GM23338 (cell line): ENCODE results near the gene CHRNA7.

Experiments used
- POLR2AphosphoS5 ChIP-seq: IDR thresholded peaks from 2 replicates; pipeline ENCODE4 v1.6.1; 2016; ENCODE audit warnings: antibody characterized with exemption, low read depth
- TF ChIP-seq, protein P1 (sequence below), 2 experiments: fragments of 200-600 bp in 1 of 2; sonication (generic) in 1 of 2; conservative IDR thresholded peaks; 2 replicates each; pipeline versions ENCODE4 v1.5.1 to v1.6.1; 2016 to 2017; ENCODE audit warnings: antibody characterized with exemption in 2 of 2, low read depth in 2 of 2, mild to moderate bottlenecking in 2 of 2, moderate library complexity in 1 of 2

DNA sequence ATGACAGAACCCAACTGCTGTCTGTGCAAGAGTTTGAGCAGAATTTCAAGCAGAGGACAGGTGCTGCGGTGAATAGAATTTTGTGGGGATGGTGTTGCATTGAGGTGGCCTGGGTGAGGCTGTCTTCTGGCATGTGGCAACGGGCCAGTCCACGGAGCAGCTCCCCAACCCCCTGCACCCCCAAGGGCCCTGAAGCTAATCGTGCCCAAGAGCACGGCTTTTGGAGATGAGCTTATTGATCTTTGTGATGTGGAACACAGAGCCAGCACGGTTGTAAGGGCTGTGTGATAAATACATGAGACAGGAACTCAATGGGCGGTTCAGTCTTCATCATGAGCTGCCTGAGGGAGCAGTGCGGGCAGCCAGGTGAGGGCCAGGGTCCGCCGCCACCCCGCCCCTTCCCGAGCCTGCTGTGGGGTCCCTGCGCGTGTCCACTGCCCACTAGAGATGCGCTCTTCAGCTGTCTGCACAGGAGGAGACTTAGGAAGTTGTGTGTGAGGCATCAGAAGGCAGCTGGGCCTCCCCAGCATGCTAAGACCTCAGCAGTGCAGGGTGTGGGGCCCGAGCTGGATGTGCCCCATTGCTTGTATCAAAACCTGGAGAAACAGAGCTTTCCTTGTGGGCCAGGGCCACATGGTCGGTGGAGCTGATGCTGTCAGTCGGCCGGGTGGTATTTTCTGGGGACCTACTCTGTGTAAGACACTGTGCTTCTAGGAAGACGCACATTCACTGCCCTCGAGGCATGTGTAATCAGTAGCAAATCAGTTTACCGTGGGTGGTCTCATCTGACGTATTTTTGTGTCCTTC lies 90.5 kb downstream of the CHRNA7 start:
- TF ChIP-seq, protein P1, sequence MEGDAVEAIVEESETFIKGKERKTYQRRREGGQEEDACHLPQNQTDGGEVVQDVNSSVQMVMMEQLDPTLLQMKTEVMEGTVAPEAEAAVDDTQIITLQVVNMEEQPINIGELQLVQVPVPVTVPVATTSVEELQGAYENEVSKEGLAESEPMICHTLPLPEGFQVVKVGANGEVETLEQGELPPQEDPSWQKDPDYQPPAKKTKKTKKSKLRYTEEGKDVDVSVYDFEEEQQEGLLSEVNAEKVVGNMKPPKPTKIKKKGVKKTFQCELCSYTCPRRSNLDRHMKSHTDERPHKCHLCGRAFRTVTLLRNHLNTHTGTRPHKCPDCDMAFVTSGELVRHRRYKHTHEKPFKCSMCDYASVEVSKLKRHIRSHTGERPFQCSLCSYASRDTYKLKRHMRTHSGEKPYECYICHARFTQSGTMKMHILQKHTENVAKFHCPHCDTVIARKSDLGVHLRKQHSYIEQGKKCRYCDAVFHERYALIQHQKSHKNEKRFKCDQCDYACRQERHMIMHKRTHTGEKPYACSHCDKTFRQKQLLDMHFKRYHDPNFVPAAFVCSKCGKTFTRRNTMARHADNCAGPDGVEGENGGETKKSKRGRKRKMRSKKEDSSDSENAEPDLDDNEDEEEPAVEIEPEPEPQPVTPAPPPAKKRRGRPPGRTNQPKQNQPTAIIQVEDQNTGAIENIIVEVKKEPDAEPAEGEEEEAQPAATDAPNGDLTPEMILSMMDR (conservative IDR thresholded peaks at IDR 0.05; ENCODE audit: low read depth in 2 of 2): no peak
- TF ChIP-seq POLR2AphosphoS5: no peak
